A549 (cell line): ENCODE results near the gene FOXK1. TPM values are rescaled to one million over a fixed set of nuclear protein-coding genes. Genes with fewer than 3 reads are reported as not detected.

ENCODE experiments used
- ATAC-seq, 2 experiments: fragments of 200-7000 bp in 1 of 2; fragments of >200 bp in 1 of 2; cut with Nextera tagmentation in 1 of 2; cut with Tn5 transposase in 1 of 2; 3 replicates each; pipeline versions ENCODE4 v1.8.0 to v1.9.1; 2018 to 2020; ENCODE audit warnings: mild to moderate bottlenecking in 1 of 2, moderate library complexity in 1 of 2
- CTCF ChIA-PET: fragments of 300-600 bp; sonication (Branson Sonifier 250); formaldehyde crosslinking; extraction: SDS; loops from one replicate; lab custom pipeline; 2021; ENCODE audit warnings: antibody characterized with exemption, inconsistent platforms; lab: Yijun Ruan, JAX
- POLR2A ChIA-PET: fragments of 350-600 bp; formaldehyde crosslinking; extraction: SDS; loops from one replicate; lab custom pipeline; 2021; ENCODE audit warnings: antibody characterized with exemption, inconsistent platforms; lab: Yijun Ruan, JAX
- DNase-seq, 2 experiments: peaks; one replicate each; pipeline versions ENCODE4 v3.0.0 to v3.0.0-alpha.2; 2011 to 2016; ENCODE audit warnings: low read depth in 1 of 2, low spot score in 1 of 2
- FAIRE-seq: peaks from 2 replicates; lab custom pipeline; 2011; peaks lifted over from hg19 to GRCh38; lab: Jason Lieb, UNC
- H3K27ac ChIP-seq, 2 experiments: fragments of >200 bp; sonication (Bioruptor Twin); formaldehyde crosslinking; 3 replicates each; pipeline ENCODE4 v1.5.1; 2016 to 2017
- H3K4me1 ChIP-seq: fragments of >200 bp; sonication (Bioruptor Twin); formaldehyde crosslinking; 3 replicates; pipeline ENCODE4 v1.6.1; 2016
- H3K4me2 ChIP-seq: fragments of >200 bp; sonication (Bioruptor Twin); formaldehyde crosslinking; 3 replicates; pipeline ENCODE4 v1.6.1; 2016
- H3K4me3 ChIP-seq: fragments of >200 bp; sonication (Bioruptor Twin); formaldehyde crosslinking; 3 replicates; pipeline ENCODE4 v1.5.1; 2016
- H3K9me3 ChIP-seq: fragments of >200 bp; sonication (Bioruptor Twin); formaldehyde crosslinking; 3 replicates; pipeline ENCODE4 v1.6.1; 2016
- BHLHE40 ChIP-seq: IDR thresholded peaks from 2 replicates; pipeline ENCODE4 v1.6.1; 2012; ENCODE audit warnings: low read depth, low read length, inconsistent platforms
- CBX8 ChIP-seq: fragments of 200-600 bp; sonication (generic); IDR thresholded peaks from 2 replicates; pipeline ENCODE4 v1.6.1; 2016
- CEBPB ChIP-seq, 2 experiments: fragments of >200 bp in 1 of 2; sonication (Bioruptor Twin) in 1 of 2; formaldehyde crosslinking in 1 of 2; IDR thresholded peaks; 2 replicates each; pipeline ENCODE4 v1.6.1; 2012 to 2016
- CTCF ChIP-seq: fragments of >200 bp; sonication (Bioruptor Twin); formaldehyde crosslinking; IDR thresholded peaks from 3 replicates; pipeline ENCODE4 v1.5.1; 2016
- EHF ChIP-seq: fragments of 250-450 bp; sonication (Bioruptor Pico); IDR thresholded peaks from 2 replicates; pipeline ENCODE4 v1.5.0; 2020; ENCODE audit warnings: mild to moderate bottlenecking
- EP300 ChIP-seq, 2 experiments: fragments of >200 bp; sonication (Bioruptor Twin); formaldehyde crosslinking; IDR thresholded peaks; 2 replicates in 1 of 2; 3 replicates in 1 of 2; pipeline ENCODE4 v1.6.1; 2016 to 2017
- FOXS1 ChIP-seq: fragments of 250-450 bp; sonication (Bioruptor Pico); IDR thresholded peaks from 2 replicates; pipeline ENCODE4 v1.5.0; 2020; ENCODE audit warnings: mild to moderate bottlenecking, moderate library complexity
- HDAC2 ChIP-seq: fragments of 200-600 bp; sonication (generic); IDR thresholded peaks from 2 replicates; pipeline ENCODE4 v1.6.1; 2016
- HMGXB4 ChIP-seq: fragments of 250-450 bp; sonication (Bioruptor Pico); IDR thresholded peaks from 2 replicates; pipeline ENCODE4 v1.5.0; 2021; ENCODE audit warnings: mild to moderate bottlenecking, moderate library complexity, borderline replicate concordance
- HOXB5 ChIP-seq: fragments of 250-450 bp; sonication (Bioruptor Pico); IDR thresholded peaks from 2 replicates; pipeline ENCODE4 v1.5.0; 2020; ENCODE audit warnings: mild to moderate bottlenecking, moderate library complexity
- MAFK ChIP-seq: fragments of 450-650 bp; IDR thresholded peaks from 2 replicates; pipeline ENCODE4 v1.6.1; 2014; ENCODE audit not compliant: partially characterized antibody
- MAZ ChIP-seq: fragments of 150-350 bp; IDR thresholded peaks from 2 replicates; pipeline ENCODE4 v1.6.1; 2014; ENCODE audit warnings: antibody characterized with exemption, low read depth, low read length, borderline replicate concordance
- NFE2L2 ChIP-seq: fragments of 150-350 bp; conservative IDR thresholded peaks from 2 replicates; pipeline ENCODE4 v1.6.1; 2014; ENCODE audit warnings: low read length
- POLR2AphosphoS2 ChIP-seq: conservative IDR thresholded peaks from 2 replicates; pipeline ENCODE4 v1.6.1; 2012; ENCODE audit warnings: low read length, improper control_type of control experiment, inconsistent platforms
- RCOR1 ChIP-seq: fragments of 150-350 bp; IDR thresholded peaks from 2 replicates; pipeline ENCODE4 v1.6.1; 2014; ENCODE audit warnings: antibody characterized with exemption, low read length, low read depth
- REST ChIP-seq: fragments of 200-600 bp; sonication (generic); IDR thresholded peaks from 2 replicates; pipeline ENCODE4 v1.6.1; 2016; ENCODE audit warnings: antibody characterized with exemption, mild to moderate bottlenecking, moderate library complexity
- SMC3 ChIP-seq: fragments of >200 bp; sonication (Bioruptor Twin); formaldehyde crosslinking; IDR thresholded peaks from 3 replicates; pipeline ENCODE4 v1.6.1; 2018; ENCODE audit warnings: inconsistent platforms
- ZC3H11A ChIP-seq: fragments of 450-650 bp; IDR thresholded peaks from 2 replicates; pipeline ENCODE4 v1.6.1; 2014; ENCODE audit warnings: antibody characterized with exemption, mild to moderate bottlenecking
- ZFP36 ChIP-seq: fragments of 450-650 bp; IDR thresholded peaks from 2 replicates; pipeline ENCODE4 v1.6.1; 2014; ENCODE audit warnings: borderline replicate concordance; ENCODE audit not compliant: partially characterized antibody
- ZNF302 ChIP-seq: fragments of 250-450 bp; sonication (Bioruptor Pico); IDR thresholded peaks from 2 replicates; pipeline ENCODE4 v1.9.0; 2021; ENCODE audit warnings: inconsistent platforms, mild to moderate bottlenecking, moderate library complexity
- WGBS: methylation state at CpG from one replicate; pipeline ENCODE4 v1.1.6; 2017; ENCODE audit errors: missing lambda C conversion rate; 5-methylcytosine and 5-hydroxymethylcytosine counted together
- polyA plus RNA-seq, 4 experiments: library from polyadenylated mRNA; depleted of rRNA in 3 of 4; stranded (reverse); fragments of >200 nt; fragmentation: RNase III in 1 of 4; extraction: RNeasy Plus Mini Kit Qiagen cat#74134 plus additional on column Dnase treatment in 1 of 4; gene quantifications; 2 replicates in 3 of 4; 3 replicates in 1 of 4; pipeline ENCODE4 v1.2.3, GENCODE V29; 2011 to 2017
- TF ChIP-seq, protein P1 (sequence below): fragments of 150-350 bp; IDR thresholded peaks from 2 replicates; pipeline ENCODE4 v1.6.1; 2014; ENCODE audit warnings: low read depth, mild to moderate bottlenecking, low read length
- TF ChIP-seq, protein P2 (sequence below): IDR thresholded peaks from 2 replicates; pipeline ENCODE4 v1.6.1; 2012

FOXK1 gene
- polyA plus RNA-seq, 2 of the 4 experiments (the other 2 are of a cell fraction) = 6.8 to 10.9 TPM

GRCh38 chr7:4786015-4786414 lies 103.9 kb downstream of the FOXK1 start:
- FAIRE-seq = no peak
- CTCF ChIA-PET = interaction anchor here (1.2 to 2.8 kb wide), 2 partner anchors 12 to 94 kb away, joined by 3 to 12 read pairs; no protein-coding TSS in a partner anchor
- 95% methylated on average over 16 of the region's 17 CpGs for WGBS

GRCh38 chr7:4787541-4787940 lies 105.4 kb downstream of the FOXK1 start:
- POLR2A ChIA-PET = interaction anchor here (0.8 kb wide), 1 partner anchor 297 kb away, joined by 3 read pairs; no protein-coding TSS in a partner anchor
- FAIRE-seq = no peak
- CTCF ChIA-PET = interaction anchor here (1.0 to 4.2 kb wide), 2 partner anchors 11 to 34 kb away, joined by 3 to 28 read pairs; no protein-coding TSS in a partner anchor

More at GRCh38 chr7:4786015-4786414, 103.9 kb downstream of the FOXK1 start:
- Histone ChIP-seq H3K4me1 (no peaks in the 10 kb centered on the region), H3K4me2 (no peak overlapping the region), H3K9me3 (no peaks in the 10 kb centered on the region), H3K27ac (no peak overlapping the region), H3K4me3 (no peak overlapping the region)
- TF ChIP-seq BHLHE40 = no peak
- TF ChIP-seq EP300 (IDR thresholded peaks at IDR 0.05) = no peak
- no peak for TF ChIP-seq RCOR1
- TF ChIP-seq ZNF302 = no peak
- TF ChIP-seq FOXS1 = no peak
- no peak for TF ChIP-seq REST
- TF ChIP-seq ZC3H11A = no peak
- no peak for TF ChIP-seq HDAC2
- no peak for TF ChIP-seq EHF
- no peak for TF ChIP-seq CTCF
- TF ChIP-seq, protein P1, sequence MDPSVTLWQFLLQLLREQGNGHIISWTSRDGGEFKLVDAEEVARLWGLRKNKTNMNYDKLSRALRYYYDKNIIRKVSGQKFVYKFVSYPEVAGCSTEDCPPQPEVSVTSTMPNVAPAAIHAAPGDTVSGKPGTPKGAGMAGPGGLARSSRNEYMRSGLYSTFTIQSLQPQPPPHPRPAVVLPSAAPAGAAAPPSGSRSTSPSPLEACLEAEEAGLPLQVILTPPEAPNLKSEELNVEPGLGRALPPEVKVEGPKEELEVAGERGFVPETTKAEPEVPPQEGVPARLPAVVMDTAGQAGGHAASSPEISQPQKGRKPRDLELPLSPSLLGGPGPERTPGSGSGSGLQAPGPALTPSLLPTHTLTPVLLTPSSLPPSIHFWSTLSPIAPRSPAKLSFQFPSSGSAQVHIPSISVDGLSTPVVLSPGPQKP = no peak
- POLR2A ChIA-PET = interaction anchor here (1.4 kb wide), 1 partner anchor 11 kb away, joined by 4 read pairs; the partner anchor contains the start of gene AP5Z1
- DNase-seq (no peak), ATAC-seq (no peak)

DNA sequence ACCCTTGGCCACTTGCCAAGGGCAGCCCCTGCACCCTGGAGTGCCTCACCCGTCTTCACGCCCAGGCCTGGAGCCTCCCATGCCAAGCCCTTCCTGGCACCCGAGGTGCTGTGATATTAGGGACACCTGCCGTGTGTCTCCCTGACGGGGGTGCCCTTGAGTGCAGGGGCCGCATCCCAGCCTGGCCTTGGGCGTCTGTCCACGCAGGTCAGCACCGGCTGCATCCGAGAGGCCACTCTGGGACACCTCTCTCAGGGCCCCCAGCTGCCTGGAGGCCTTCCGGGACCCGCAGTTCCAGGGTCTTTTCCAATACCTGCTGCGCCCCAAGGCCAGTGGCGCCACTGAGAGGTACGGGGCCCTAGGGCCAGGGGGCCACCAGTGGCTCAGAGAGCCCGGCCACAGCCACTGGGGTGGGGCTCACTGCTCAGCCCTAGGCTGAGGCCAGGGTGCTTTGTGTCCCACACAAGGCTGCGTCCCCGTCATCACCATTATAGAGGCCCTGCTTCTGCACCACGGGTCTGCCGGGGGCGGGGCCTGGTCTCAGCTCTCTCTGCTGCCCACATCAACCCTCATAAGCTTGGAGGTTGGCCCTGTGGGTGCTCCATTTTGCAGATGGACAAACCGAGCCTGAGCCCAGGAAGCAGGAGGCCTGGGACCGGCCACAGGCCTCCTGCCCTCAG lies 106.0 kb downstream of the FOXK1 start:
- FAIRE-seq (no peak), ATAC-seq (no peak), DNase-seq (no peak)
- no peak for TF ChIP-seq MAFK
- no peak for TF ChIP-seq ZFP36
- TF ChIP-seq HOXB5 (CRISPR knock-in tag) = no peak
- no peak for TF ChIP-seq NFE2L2
- no peak for TF ChIP-seq FOXS1
- no peak for TF ChIP-seq MAZ
- no peak for TF ChIP-seq SMC3
- TF ChIP-seq HMGXB4 (CRISPR knock-in tag) = no peak
- TF ChIP-seq, protein P2, sequence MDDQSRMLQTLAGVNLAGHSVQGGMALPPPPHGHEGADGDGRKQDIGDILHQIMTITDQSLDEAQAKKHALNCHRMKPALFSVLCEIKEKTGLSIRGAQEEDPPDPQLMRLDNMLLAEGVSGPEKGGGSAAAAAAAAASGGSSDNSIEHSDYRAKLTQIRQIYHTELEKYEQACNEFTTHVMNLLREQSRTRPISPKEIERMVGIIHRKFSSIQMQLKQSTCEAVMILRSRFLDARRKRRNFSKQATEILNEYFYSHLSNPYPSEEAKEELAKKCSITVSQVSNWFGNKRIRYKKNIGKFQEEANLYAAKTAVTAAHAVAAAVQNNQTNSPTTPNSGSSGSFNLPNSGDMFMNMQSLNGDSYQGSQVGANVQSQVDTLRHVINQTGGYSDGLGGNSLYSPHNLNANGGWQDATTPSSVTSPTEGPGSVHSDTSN = no peak
- no peak for TF ChIP-seq CBX8
- TF ChIP-seq POLR2AphosphoS2 = no peak
- Histone ChIP-seq H3K27ac (no peak overlapping the region), H3K4me2 (no peak overlapping the region), H3K9me3 (no peaks in the 10 kb centered on the region), H3K4me3 (no peak overlapping the region), H3K4me1 (no peaks in the 10 kb centered on the region)
- 94% methylated on average over 8 of the region's 23 CpGs for WGBS
- ChIA-PET CTCF (interaction anchor here (1.0 to 4.2 kb wide), 2 partner anchors 10 to 35 kb away, joined by 3 to 28 read pairs; no protein-coding TSS in a partner anchor), POLR2A (no interaction called here)

More at GRCh38 chr7:4787541-4787940, 105.4 kb downstream of the FOXK1 start:
- no peak for ATAC-seq
- H3K4me2 ChIP-seq = no peak overlapping the region
- no peaks in the 10 kb centered on the region for H3K9me3 ChIP-seq
- no peak for TF ChIP-seq CEBPB (IDR thresholded peaks at IDR 0.05)
- TF ChIP-seq, all 56 proteins: peak for 0
- WGBS = 93% methylated on average over 17 of the region's 17 CpGs
- Histone ChIP-seq H3K4me3 (no peak overlapping the region), H3K27ac (no peak overlapping the region), H3K4me1 (no peaks in the 10 kb centered on the region)
- no peak for DNase-seq
